Measurements from ENCODE around the gene FAM107B. TPM values are rescaled to one million over a fixed set of nuclear protein-coding genes. Genes with fewer than 3 reads are reported as not detected.

Gene FAM107B
- total RNA-seq, 1 experiment from 2014 or later, result 41.3 TPM

DNA sequence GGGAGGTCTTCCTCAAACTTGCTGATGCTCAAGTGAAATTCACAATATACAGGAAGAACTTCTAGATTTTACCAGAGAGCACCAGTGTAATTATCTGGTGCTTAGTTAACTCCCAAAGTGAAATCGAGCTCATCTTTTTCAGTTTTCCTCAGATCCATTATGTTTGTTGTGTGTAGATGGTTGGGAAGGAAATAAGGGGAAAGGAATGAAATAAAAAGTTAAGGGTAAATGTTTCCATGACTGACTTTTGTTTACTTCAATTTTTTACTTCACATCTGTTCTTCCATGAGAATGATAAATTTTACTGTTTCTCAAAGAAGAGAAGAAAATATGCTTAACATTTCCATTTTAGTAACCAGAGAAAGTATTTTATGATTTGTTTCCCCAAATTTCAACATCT, 21.3 kb downstream of the FAM107B start:
- Mint-ChIP-seq H3K4me1 (ENCODE audit: insufficient read depth, unreplicated experiment) (no peaks in the 10 kb centered on the region), H3K27ac (ENCODE audit: low read depth, unreplicated experiment) (no peak overlapping the region), H3K4me3 (ENCODE audit: unreplicated experiment) (no peak overlapping the region), H3K27me3 (ENCODE audit: insufficient read depth, unreplicated experiment) (no peaks in the 10 kb centered on the region), H3K36me3 (ENCODE audit: insufficient read depth, unreplicated experiment) (no peaks in the 10 kb centered on the region), H3K9me3 (ENCODE audit: unreplicated experiment) (no peaks in the 10 kb centered on the region)
- intact Hi-C loops (cut with micrococcal nuclease), result no loop called here
- TF ChIP-seq, protein P1, sequence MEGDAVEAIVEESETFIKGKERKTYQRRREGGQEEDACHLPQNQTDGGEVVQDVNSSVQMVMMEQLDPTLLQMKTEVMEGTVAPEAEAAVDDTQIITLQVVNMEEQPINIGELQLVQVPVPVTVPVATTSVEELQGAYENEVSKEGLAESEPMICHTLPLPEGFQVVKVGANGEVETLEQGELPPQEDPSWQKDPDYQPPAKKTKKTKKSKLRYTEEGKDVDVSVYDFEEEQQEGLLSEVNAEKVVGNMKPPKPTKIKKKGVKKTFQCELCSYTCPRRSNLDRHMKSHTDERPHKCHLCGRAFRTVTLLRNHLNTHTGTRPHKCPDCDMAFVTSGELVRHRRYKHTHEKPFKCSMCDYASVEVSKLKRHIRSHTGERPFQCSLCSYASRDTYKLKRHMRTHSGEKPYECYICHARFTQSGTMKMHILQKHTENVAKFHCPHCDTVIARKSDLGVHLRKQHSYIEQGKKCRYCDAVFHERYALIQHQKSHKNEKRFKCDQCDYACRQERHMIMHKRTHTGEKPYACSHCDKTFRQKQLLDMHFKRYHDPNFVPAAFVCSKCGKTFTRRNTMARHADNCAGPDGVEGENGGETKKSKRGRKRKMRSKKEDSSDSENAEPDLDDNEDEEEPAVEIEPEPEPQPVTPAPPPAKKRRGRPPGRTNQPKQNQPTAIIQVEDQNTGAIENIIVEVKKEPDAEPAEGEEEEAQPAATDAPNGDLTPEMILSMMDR (IDR thresholded peaks at IDR 0.05; ENCODE audit: unreplicated experiment), result no peak
- DNase-seq (ENCODE audit: unreplicated experiment), result no peak
- CTCF ChIA-PET, result interaction anchor here (1.7 kb wide), 1 partner anchor 217 kb away, joined by 5 read pairs; no protein-coding TSS in a partner anchor
- POLR2A ChIA-PET, result no interaction called here
- no TSS peak for BruUV-seq (replicated peaks)

DNA sequence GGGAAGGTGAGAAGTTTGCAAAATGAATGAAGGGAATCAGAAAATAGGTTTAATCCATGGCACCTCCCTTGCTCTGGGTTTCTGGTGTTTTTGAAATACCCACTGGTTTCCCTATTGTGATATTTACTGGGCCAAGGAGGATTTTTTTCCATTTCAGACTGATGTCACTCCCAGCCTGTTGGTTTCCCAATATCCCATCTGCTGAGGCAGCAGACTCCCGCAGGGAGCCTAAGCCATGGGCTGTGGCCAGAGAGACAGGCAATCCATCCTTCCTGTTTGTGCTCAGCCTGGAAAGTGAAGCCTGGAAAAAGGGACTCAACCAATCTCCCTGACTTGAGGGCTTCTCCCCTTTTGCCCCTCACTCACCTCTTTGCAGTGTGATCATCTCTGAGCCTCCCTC, 22.8 kb downstream of the FAM107B start:
- Mint-ChIP-seq H3K36me3 (ENCODE audit: insufficient read depth, unreplicated experiment) (no peaks in the 10 kb centered on the region), H3K27me3 (ENCODE audit: insufficient read depth, unreplicated experiment) (no peaks in the 10 kb centered on the region), H3K27ac (ENCODE audit: low read depth, unreplicated experiment) (no peak overlapping the region), H3K4me1 (ENCODE audit: insufficient read depth, unreplicated experiment) (no peaks in the 10 kb centered on the region), H3K4me3 (ENCODE audit: unreplicated experiment) (no peak overlapping the region), H3K9me3 (ENCODE audit: unreplicated experiment) (no peaks in the 10 kb centered on the region)
- ChIA-PET CTCF (interaction anchor here (0.6 kb wide), 1 partner anchor 15 kb away, joined by 4 read pairs; no protein-coding TSS in a partner anchor), POLR2A (no interaction called here)
- intact Hi-C loops (cut with micrococcal nuclease), result no loop called here
- no TSS peak for BruUV-seq (replicated peaks)
- TF ChIP-seq, protein P1 (IDR thresholded peaks at IDR 0.05; ENCODE audit: unreplicated experiment), result no peak
- peak; percentile 9 for DNase-seq (ENCODE audit: unreplicated experiment)

DNA sequence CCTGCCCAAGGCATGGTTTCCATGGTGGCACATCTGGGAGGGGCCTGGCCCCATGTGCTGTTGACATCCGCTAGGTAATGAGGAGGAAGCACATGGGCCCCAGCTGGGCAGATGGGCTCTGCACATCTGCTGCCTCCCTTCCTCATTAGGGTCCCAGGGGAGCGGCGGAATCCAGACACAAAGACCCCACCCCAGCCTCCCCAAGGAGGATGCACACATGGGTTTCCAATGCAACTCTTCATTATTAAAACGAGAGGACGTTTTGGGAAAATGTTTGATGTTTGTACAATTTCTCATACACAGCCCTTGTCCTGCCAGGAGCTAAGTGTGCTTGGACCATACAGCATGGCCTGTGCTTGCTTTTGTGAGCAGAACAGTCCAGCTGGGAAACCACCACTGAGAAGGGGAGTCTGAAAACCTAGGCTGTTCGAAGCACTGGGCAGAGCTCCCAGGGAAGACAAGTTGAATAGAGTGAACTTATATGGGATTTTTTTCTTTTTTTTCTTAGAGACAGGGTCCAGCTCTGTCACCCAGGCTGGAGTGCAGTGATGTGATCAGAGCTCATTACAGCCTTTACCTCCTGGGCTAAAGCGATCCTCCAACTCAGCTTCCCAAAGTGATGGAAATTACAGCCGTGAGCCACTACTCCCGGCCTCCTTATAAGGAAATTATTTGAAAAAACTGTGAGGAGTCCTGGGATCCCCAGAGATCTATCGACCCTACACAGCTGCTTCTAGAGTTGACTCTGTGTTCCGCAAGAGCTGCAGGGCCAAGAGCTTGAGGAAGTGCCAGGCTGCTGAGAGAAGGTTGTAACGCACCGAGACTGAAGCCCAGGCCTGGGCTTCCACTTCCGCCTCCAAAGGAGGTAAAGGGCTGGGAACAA, 23.4 kb downstream of the FAM107B start:
- Mint-ChIP-seq H3K4me3 (ENCODE audit: unreplicated experiment) (no peak overlapping the region), H3K36me3 (ENCODE audit: insufficient read depth, unreplicated experiment) (no peaks in the 10 kb centered on the region), H3K4me1 (ENCODE audit: insufficient read depth, unreplicated experiment) (no peaks in the 10 kb centered on the region), H3K9me3 (ENCODE audit: unreplicated experiment) (no peaks in the 10 kb centered on the region), H3K27ac (ENCODE audit: low read depth, unreplicated experiment) (no peak overlapping the region), H3K27me3 (ENCODE audit: insufficient read depth, unreplicated experiment) (peaks cover 2% of the 10 kb centered on the region)
- no peak for DNase-seq (ENCODE audit: unreplicated experiment)
- ChIA-PET CTCF (interaction anchor here (0.5 to 0.6 kb wide), 2 partner anchors 16 to 72 kb away, joined by 3 to 4 read pairs; no protein-coding TSS in a partner anchor), POLR2A (no interaction called here)
- intact Hi-C loops (cut with micrococcal nuclease), result no loop called here
- no TSS peak for BruUV-seq (replicated peaks)
- TF ChIP-seq, protein P1 (IDR thresholded peaks at IDR 0.05; ENCODE audit: unreplicated experiment), result no peak

DNA sequence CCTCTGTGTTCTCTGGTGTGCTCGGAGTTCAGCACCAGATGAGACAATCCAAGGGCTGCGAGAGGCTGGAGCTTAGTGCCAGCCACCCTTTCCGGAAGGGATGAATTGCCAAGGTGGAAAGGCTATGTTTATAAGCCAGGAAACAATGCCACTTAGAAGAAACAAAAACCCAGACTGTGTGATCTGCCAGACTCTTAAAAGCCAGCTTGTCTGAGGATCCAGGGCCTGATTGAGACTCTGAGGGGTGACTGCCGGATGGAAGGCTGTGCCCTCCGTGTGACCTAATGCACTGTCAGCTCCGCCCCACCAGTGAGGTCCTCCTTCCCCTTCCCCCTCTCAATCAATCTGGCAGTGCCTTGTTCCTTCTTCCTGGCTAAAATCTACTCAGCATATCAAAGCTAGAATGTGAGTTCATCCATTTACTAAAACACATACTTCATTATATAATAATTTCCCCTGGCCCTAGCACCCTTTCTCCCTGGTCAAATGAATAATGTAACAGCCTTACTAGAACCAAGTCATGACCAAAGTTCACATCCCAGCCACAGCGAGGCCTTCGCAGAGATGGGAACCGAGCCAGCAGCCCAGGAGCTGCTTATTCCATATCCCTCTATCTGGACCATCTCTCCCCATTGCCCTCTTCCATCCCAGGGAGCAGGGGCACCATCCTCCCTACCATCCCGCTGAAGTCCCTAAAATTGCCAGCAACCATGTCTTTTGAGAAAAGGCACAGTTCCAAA, 25.5 kb downstream of the FAM107B start:
- no TSS peak for BruUV-seq (replicated peaks)
- no peaks in the 10 kb centered on the region for H3K4me1 Mint-ChIP-seq (ENCODE audit: insufficient read depth, unreplicated experiment)
- ChIA-PET POLR2A (no interaction called here), CTCF (no interaction called here)
- intact Hi-C loops (cut with micrococcal nuclease), result no loop called here
- TF ChIP-seq, protein P1 (IDR thresholded peaks at IDR 0.05; ENCODE audit: unreplicated experiment), result no peak
- H3K27ac Mint-ChIP-seq (ENCODE audit: low read depth, unreplicated experiment), result no peak overlapping the region
- peaks cover 19% of the 10 kb centered on the region for H3K27me3 Mint-ChIP-seq (ENCODE audit: insufficient read depth, unreplicated experiment)
- H3K36me3 Mint-ChIP-seq (ENCODE audit: insufficient read depth, unreplicated experiment), result no peaks in the 10 kb centered on the region
- DNase-seq (ENCODE audit: unreplicated experiment), result no peak
- H3K4me3 Mint-ChIP-seq (ENCODE audit: unreplicated experiment), result no peak overlapping the region
- no peaks in the 10 kb centered on the region for H3K9me3 Mint-ChIP-seq (ENCODE audit: unreplicated experiment)
